WTC11 (cell line): ENCODE results near the gene PLXDC2.

Source experiments
- CREB1 ChIP-seq: sonication (generic); formaldehyde crosslinking; IDR thresholded peaks from 2 replicates; pipeline ENCODE4 v1.8.0; 2023; ENCODE audit warnings: mild to moderate bottlenecking, missing genetic modification reagents
- CTCF ChIP-seq: fragments of 200-600 bp; IDR thresholded peaks from 2 replicates; pipeline ENCODE4 v1.8.0; 2022; ENCODE audit warnings: antibody characterized with exemption
- E2F1 ChIP-seq: sonication (generic); formaldehyde crosslinking; IDR thresholded peaks from 2 replicates; pipeline ENCODE4 v1.8.0; 2022; ENCODE audit warnings: mild to moderate bottlenecking, missing genetic modification reagents
- ESRRA ChIP-seq: sonication (generic); formaldehyde crosslinking; IDR thresholded peaks from 2 replicates; pipeline ENCODE4 v1.8.1; 2022; ENCODE audit warnings: mild to moderate bottlenecking, missing genetic modification reagents, borderline replicate concordance
- FOXJ3 ChIP-seq: sonication (generic); formaldehyde crosslinking; IDR thresholded peaks from 2 replicates; pipeline ENCODE4 v1.9.0; 2021; ENCODE audit warnings: missing genetic modification reagents, mild to moderate bottlenecking, borderline replicate concordance
- JUN ChIP-seq: sonication (generic); formaldehyde crosslinking; IDR thresholded peaks from 2 replicates; pipeline ENCODE4 v1.8.0; 2023; ENCODE audit warnings: mild to moderate bottlenecking, missing genetic modification reagents
- NR3C1 ChIP-seq: sonication (generic); formaldehyde crosslinking; conservative IDR thresholded peaks from 2 replicates; pipeline ENCODE4 v1.8.1; 2023; ENCODE audit warnings: low read depth, mild to moderate bottlenecking, missing genetic modification reagents
- STAT6 ChIP-seq: sonication (generic); formaldehyde crosslinking; conservative IDR thresholded peaks from 2 replicates; pipeline ENCODE4 v1.8.1; 2023; ENCODE audit warnings: mild to moderate bottlenecking, low read depth, missing genetic modification reagents, moderate library complexity
- ZNF416 ChIP-seq: fragments of 250-450 bp; sonication (Bioruptor Pico); IDR thresholded peaks from 2 replicates; pipeline ENCODE4 v1.9.0; 2021; ENCODE audit warnings: mild to moderate bottlenecking, inconsistent platforms
- ZNF671 ChIP-seq: fragments of 250-450 bp; sonication (Bioruptor Pico); IDR thresholded peaks from 2 replicates; pipeline ENCODE4 v1.8.0; 2021; ENCODE audit warnings: mild to moderate bottlenecking
- TF ChIP-seq, protein P1 (sequence below): sonication (generic); formaldehyde crosslinking; IDR thresholded peaks from 2 replicates; pipeline ENCODE4 v1.8.0; 2022; ENCODE audit warnings: mild to moderate bottlenecking, missing genetic modification reagents
- TF ChIP-seq, protein P2 (sequence below): sonication (generic); formaldehyde crosslinking; IDR thresholded peaks from 2 replicates; pipeline ENCODE4 v1.8.1; 2022; ENCODE audit warnings: mild to moderate bottlenecking, moderate library complexity, missing genetic modification reagents
- TF ChIP-seq, protein P3 (sequence below): sonication (generic); formaldehyde crosslinking; IDR thresholded peaks from 2 replicates; pipeline ENCODE4 v1.8.0; 2022; ENCODE audit warnings: mild to moderate bottlenecking, missing genetic modification reagents

DNA sequence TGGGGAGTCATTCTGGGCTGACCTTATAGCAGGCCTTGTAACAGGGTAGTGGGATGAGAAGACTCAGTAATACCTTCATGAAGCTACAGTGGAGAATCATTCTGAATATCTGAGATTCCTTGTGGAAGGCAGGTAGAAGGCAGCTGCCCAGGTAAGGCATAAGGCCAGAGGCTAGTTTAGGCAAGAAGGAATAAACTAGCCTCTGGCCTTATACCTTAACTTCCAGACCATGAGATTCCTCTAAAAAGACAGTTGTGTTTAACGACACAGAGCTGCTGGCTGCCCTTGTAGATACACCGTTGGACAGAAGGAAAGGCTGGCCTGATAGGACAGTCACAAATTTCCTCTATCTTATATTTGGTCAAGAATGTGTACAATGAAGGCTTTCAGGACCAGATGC is 268.2 kb downstream of the PLXDC2 start:
- TF ChIP-seq FOXJ3 (CRISPR knock-in tag): no peak
- TF ChIP-seq CREB1 (CRISPR knock-in tag): no peak
- TF ChIP-seq CTCF: no peak
- no peak for TF ChIP-seq ZNF671 (CRISPR knock-in tag)
- no peak for TF ChIP-seq ESRRA (CRISPR knock-in tag)
- no peak for TF ChIP-seq STAT6 (CRISPR knock-in tag)
- TF ChIP-seq, protein P1, sequence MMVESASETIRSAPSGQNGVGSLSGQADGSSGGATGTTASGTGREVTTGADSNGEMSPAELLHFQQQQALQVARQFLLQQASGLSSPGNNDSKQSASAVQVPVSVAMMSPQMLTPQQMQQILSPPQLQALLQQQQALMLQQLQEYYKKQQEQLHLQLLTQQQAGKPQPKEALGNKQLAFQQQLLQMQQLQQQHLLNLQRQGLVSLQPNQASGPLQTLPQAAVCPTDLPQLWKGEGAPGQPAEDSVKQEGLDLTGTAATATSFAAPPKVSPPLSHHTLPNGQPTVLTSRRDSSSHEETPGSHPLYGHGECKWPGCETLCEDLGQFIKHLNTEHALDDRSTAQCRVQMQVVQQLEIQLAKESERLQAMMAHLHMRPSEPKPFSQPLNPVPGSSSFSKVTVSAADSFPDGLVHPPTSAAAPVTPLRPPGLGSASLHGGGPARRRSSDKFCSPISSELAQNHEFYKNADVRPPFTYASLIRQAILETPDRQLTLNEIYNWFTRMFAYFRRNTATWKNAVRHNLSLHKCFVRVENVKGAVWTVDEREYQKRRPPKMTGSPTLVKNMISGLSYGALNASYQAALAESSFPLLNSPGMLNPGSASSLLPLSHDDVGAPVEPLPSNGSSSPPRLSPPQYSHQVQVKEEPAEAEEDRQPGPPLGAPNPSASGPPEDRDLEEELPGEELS (CRISPR knock-in tag): no peak
- TF ChIP-seq, protein P2, sequence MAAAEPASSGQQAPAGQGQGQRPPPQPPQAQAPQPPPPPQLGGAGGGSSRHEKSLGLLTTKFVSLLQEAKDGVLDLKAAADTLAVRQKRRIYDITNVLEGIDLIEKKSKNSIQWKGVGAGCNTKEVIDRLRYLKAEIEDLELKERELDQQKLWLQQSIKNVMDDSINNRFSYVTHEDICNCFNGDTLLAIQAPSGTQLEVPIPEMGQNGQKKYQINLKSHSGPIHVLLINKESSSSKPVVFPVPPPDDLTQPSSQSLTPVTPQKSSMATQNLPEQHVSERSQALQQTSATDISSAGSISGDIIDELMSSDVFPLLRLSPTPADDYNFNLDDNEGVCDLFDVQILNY (CRISPR knock-in tag): no peak
- TF ChIP-seq NR3C1 (CRISPR knock-in tag): no peak
- TF ChIP-seq, protein P3, sequence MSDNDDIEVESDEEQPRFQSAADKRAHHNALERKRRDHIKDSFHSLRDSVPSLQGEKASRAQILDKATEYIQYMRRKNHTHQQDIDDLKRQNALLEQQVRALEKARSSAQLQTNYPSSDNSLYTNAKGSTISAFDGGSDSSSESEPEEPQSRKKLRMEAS: no peak
- TF ChIP-seq E2F1: no peak
- no peak for TF ChIP-seq JUN (CRISPR knock-in tag)
- no peak for TF ChIP-seq ZNF416 (CRISPR knock-in tag)
